Body of pancreas (tissue), 4 donors: ENCODE results near the gene RPS6KA1.

Source experiments
- CTCF ChIP-seq, 7 experiments: fragments of 450-650 bp in 4 of 7; fragments of 200-600 bp in 3 of 7; sonication (generic) in 3 of 7; IDR thresholded peaks; one replicate each; pipeline ENCODE4 v1.5.1; 2016 to 2019; ENCODE audit warnings: antibody characterized with exemption in 7 of 7
- POLR2A ChIP-seq, 3 donors: fragments of 450-650 bp; IDR thresholded peaks; one replicate each; pipeline ENCODE4 v1.6.1; 2016; ENCODE audit warnings: antibody characterized with exemption in 3 of 3, mild to moderate bottlenecking in 2 of 3

DNA sequence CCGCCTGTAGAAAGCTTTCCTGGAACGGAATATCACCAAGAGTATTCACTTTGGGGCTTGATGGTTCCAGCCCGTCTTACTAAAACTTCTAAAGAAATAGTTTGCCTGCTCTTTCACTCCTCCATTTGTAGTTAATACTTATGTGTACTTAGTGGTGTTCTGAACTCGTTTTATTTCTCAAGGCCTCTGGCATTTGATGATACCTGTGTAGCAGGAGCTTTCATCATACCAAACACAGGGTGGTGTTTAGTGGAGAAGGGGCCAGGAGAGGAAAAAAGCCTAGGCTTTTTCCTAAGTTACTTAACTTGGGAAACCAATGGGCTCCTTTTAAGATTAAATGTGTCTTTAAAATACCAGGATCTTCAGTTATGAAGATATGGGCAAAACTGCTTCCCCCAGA, 74.3 kb downstream of the RPS6KA1 start:
- TF ChIP-seq POLR2A (IDR thresholded peaks at IDR 0.05): no peak
- TF ChIP-seq CTCF (IDR thresholded peaks at IDR 0.05): no peak
